Mucosa of descending colon (tissue), 3 donors: ENCODE data around the gene HDAC11. TPM values are rescaled to one million over a fixed set of nuclear protein-coding genes. Genes with fewer than 3 reads are reported as not detected.

Experiments used
- ATAC-seq: fragments of 200-7000 bp; cut with Tn5 transposase; one replicate; pipeline ENCODE4 v1.9.1; 2020; ENCODE audit warnings: mild to moderate bottlenecking, moderate library complexity
- DNase-seq, 3 donors: peaks; one replicate each; pipeline ENCODE4 v3.0.0-alpha.2; 2020
- H3K36me3 ChIP-seq: fragments of 200-600 bp; one replicate; pipeline ENCODE4 v1.8.0; 2021; ENCODE audit warnings: low read depth, mild to moderate bottlenecking
- H3K4me1 ChIP-seq: fragments of 200-600 bp; one replicate; pipeline ENCODE4 v1.8.0; 2021; ENCODE audit warnings: low read depth, mild to moderate bottlenecking
- H3K4me3 ChIP-seq: fragments of 200-600 bp; one replicate; pipeline ENCODE4 v1.8.0; 2021; ENCODE audit warnings: mild to moderate bottlenecking
- H3K9me3 ChIP-seq: fragments of 200-600 bp; one replicate; pipeline ENCODE4 v1.8.0; 2021; ENCODE audit warnings: mild to moderate bottlenecking
- intact Hi-C, 2 donors: fragments of 100-400 bp; cut with DNase I in 1 of 2; cut with micrococcal nuclease in 1 of 2; formaldehyde crosslinking; loops; one replicate each; pipeline versions ENCODE4 v1.11.0 to v1.11.1; 2022; cut with DNase I, micrococcal nuclease
- total RNA-seq, 3 donors: library from RNA; stranded (reverse); fragmentation: NEBNext Ultra II Directional in 2 of 3; extraction: Animal tissue kit (Norgen Biotek cat#: 25700) in 2 of 3; gene quantifications; one replicate each; pipeline versions ENCODE4 v1.2.1 to v1.2.4, GENCODE V29; 2021 to 2023
- TF ChIP-seq, protein P1 (sequence below): fragments of 200-600 bp; IDR thresholded peaks from one replicate; pipeline ENCODE4 v1.8.0; 2022; ENCODE audit warnings: antibody characterized with exemption, mild to moderate bottlenecking
- donor health status: DM: no; HTN: no; CAD: no; lungs with moderate emphysema.
- donor health status: DM: no; HTN: no; CAD: no.
- donor health status: DM: no; HTN: yes; CAD: no.

Gene HDAC11
- total RNA-seq, 3 donors from 2014 or later = 23.0 to 28.7 (median 25.3) TPM

DNA sequence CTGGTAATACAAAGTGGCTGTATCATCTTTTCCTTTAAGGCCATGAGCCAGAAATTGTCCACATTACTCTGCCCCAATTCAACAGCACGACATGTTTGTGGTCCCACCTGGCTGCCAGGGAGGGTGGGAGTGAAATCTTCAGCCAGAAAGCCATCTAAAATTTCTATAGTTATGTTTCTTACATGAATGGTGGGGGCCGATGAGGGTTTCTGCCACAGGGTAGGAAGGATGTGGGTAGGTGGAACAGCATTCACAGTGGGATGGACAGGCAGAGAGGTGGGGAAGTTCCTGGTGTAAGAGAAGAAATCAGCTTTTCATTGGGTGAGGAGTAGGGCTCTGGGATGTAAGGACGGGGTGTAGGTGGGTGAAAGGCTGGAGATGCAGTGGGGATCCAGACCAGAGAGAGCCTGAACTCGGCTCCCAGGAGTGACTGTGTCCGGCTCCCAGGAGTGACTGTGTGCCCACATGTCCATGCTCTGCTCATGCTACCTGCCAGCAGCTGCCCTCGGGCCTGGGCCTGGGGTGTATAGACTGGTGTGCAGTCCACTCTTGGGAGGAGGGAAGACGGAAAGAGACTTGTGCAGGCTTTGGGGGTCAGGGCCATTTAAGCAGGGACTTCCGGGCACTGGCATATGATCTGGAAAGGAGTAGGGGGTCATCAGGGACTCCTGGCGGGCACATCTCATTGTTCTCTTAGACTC is 65.0 kb downstream of the HDAC11 start:
- TF ChIP-seq, protein P1, sequence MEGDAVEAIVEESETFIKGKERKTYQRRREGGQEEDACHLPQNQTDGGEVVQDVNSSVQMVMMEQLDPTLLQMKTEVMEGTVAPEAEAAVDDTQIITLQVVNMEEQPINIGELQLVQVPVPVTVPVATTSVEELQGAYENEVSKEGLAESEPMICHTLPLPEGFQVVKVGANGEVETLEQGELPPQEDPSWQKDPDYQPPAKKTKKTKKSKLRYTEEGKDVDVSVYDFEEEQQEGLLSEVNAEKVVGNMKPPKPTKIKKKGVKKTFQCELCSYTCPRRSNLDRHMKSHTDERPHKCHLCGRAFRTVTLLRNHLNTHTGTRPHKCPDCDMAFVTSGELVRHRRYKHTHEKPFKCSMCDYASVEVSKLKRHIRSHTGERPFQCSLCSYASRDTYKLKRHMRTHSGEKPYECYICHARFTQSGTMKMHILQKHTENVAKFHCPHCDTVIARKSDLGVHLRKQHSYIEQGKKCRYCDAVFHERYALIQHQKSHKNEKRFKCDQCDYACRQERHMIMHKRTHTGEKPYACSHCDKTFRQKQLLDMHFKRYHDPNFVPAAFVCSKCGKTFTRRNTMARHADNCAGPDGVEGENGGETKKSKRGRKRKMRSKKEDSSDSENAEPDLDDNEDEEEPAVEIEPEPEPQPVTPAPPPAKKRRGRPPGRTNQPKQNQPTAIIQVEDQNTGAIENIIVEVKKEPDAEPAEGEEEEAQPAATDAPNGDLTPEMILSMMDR = no peak
- no peak for ATAC-seq
- no peaks in the 10 kb centered on the region for H3K9me3 ChIP-seq

DNA sequence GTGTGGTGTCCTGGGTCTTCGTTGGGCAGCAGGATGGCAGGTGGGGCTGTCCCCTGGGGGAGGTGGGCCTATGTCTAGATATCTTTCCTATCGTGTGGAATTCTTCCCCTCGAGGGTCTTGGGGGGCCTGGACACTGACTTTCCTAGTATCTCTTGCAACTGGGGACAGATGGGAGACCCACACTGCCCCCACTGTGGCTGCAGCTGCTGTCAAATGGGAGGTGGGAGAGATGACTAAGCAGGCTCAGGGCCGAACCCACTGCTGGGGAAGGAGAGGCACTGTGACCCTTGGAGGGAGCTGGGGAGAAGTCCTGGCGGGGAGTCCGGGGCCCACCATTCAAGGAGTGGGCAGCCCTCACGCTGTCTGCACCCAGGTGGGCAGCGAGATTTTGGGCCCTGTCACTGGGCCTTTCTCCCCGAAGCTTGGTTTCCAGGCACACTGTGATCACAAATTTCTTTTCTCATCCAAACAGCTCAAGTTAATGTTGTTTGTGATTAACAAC is 65.9 kb downstream of the HDAC11 start:
- TF ChIP-seq, protein P1 = no peak
- Histone ChIP-seq H3K9me3 (no peaks in the 10 kb centered on the region), H3K36me3 (no peaks in the 10 kb centered on the region), H3K4me1 (no peaks in the 10 kb centered on the region), H3K4me3 (no peak overlapping the region)
- no peak for DNase-seq
- no peak for ATAC-seq
- intact Hi-C loops = no loop called here

More for the DNA sequence above, 65.0 kb downstream of the HDAC11 start:
- H3K4me1 ChIP-seq = no peaks in the 10 kb centered on the region
- H3K36me3 ChIP-seq = no peaks in the 10 kb centered on the region
- no peak for DNase-seq
- H3K4me3 ChIP-seq = no peak overlapping the region
- intact Hi-C loops = no loop called here

DNA sequence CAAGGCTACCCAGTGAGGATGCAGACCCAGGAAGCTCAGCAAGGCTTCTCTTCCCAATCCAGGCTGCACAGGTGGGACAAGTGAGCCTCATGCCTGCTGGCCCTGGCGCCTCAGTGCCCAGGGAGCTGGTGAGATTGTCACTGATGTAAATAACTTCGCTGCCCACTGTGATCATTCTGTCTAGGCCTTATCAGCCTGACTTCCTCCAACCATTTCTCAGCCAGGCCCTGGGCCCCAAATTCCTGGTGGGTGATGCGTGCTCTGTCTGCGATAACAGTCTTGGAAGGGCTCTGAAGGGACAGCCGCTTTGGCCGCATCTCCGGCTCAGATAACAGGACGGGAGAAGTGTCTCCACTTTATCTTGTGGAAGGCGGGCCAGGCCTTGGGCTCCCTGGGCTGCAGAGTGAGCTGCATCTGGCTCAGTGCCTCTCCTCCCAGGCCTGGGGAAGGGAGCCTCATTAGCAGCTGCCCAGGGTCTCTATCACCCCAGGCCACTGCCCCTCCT is 66.6 kb downstream of the HDAC11 start:
- ATAC-seq (no peak), DNase-seq (no peak)
- H3K36me3 ChIP-seq = no peaks in the 10 kb centered on the region
- intact Hi-C loops = no loop called here
- TF ChIP-seq, protein P1 = no peak
- H3K4me3 ChIP-seq = no peak overlapping the region
- no peaks in the 10 kb centered on the region for H3K9me3 ChIP-seq
- H3K4me1 ChIP-seq = no peaks in the 10 kb centered on the region

DNA sequence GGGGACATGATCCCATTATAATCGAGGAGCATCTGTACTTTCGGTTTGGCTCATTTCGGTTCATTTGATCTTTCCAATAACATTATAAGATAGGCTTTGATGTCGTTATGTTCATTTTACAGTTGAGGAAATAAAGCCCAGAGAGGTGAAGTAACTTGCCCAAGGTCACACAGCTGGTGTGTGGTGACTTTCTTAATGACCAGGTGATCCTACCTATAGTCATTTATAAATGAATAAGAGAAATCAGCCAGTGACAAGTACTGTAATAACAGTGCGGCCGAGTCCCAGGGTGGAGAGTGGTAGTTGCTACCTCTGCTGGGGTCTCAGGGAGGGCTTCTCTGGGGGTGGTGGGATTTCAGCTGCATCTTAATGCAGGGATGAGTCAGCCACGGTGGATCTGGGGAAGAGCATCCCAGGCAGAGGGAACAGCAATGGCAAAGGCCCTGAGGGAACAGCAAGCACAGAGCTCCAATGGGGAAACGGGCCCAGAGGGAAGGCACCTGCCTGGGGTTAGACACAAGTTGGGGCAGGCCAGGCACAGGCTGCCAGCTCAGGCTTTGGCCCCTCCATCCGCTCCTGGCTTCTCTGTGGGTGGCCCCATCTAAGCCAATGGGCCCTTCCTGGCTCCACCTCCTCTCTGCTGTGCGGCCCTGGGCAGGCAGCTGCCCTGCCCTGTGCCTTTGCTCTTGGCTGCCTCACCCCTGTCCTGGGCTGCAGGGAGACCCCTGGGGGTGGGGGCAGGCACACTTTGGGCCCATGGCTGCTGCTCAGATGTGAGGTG is 67.7 kb downstream of the HDAC11 start:
- Histone ChIP-seq H3K36me3 (no peaks in the 10 kb centered on the region), H3K4me3 (no peak overlapping the region), H3K9me3 (no peaks in the 10 kb centered on the region), H3K4me1 (no peaks in the 10 kb centered on the region)
- DNase-seq (no peak), ATAC-seq (no peak)
- intact Hi-C loops = no loop called here
- TF ChIP-seq, protein P1 = no peak

DNA sequence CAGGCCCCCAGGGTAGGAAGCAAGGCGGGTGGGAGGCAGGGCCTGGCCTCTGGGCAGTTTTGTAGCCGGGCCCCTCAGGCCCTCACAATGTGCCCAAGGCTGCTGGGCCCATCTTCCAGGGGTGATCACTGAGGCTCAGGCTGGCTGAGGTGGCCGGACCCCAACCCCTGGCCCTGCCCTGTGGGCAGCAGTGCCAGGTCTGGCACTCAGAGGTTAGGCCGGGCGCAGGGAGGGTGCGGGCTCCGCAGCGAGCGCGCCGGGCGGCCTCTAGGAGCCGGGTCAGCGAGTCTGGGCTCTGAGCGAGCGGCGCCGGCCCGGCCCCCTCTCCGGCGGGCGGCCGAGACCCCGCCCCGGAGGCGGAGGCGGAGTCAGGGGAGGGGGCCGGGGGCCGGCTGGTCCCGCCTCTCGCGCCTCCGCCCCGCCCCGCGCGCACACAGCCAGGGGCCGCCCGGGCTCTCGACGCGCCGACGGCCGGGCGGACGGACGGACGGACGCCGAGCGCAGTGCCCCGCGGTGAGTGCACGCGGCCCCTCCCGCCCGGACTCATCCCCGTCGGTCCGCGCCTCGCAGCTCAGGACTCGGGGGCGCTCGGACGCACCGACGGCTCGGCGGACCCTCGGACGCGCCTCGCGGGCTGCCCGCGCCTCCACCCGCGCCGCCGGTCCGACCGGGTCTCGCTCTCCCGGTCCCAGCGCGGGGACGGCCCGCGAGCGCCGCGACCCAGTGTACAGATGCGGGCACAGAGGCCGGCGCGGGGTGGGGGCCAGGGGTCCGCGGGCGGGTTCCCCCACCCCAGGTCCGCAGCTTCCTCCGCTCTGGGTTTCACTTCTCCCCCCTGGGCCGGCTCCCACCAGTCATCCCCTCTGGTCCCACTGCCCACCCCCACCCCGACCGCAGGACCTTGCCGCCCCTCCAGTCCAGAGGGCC is 68.9 kb downstream of the HDAC11 start, which contains the start of gene FBLN2:
TSS of gene FBLN2 (plus strand) at position 430 of the 927 bp plus-strand sequence. CDS start 21,231 bp downstream, outside the sequence.
- ATAC-seq (peak; percentile 64), DNase-seq (peak in 2 of 3 donors; percentile 19 to 46)
- no peaks in the 10 kb centered on the region for H3K36me3 ChIP-seq
- intact Hi-C loops = no loop called here
- no peaks in the 10 kb centered on the region for H3K4me1 ChIP-seq
- H3K9me3 ChIP-seq = no peaks in the 10 kb centered on the region
- TF ChIP-seq, protein P1 = no peak
- H3K4me3 ChIP-seq = no peak within 1 kb of the TSS
